Upper lobe of right lung (tissue), 1 donor: ENCODE results near the gene TTC39C. TPM values are rescaled to one million over a fixed set of nuclear protein-coding genes. Genes with fewer than 3 reads are reported as not detected.

Source experiments
- ATAC-seq: fragments of 200-7000 bp; cut with Tn5 transposase; one replicate; pipeline ENCODE4 v1.9.1; 2020; ENCODE audit warnings: mild to moderate bottlenecking, moderate library complexity
- DNase-seq: peaks from one replicate; pipeline ENCODE4 v3.0.0-alpha.2; 2020
- H3K27ac ChIP-seq: fragments of 200-600 bp; one replicate; pipeline ENCODE4 v1.8.0; 2022
- H3K27me3 ChIP-seq: fragments of 200-600 bp; one replicate; pipeline ENCODE4 v1.8.0; 2022; ENCODE audit warnings: mild to moderate bottlenecking
- H3K36me3 ChIP-seq: fragments of 200-600 bp; one replicate; pipeline ENCODE4 v1.8.0; 2022
- H3K4me1 ChIP-seq: fragments of 200-600 bp; one replicate; pipeline ENCODE4 v1.8.0; 2022
- H3K4me3 ChIP-seq: fragments of 200-600 bp; one replicate; pipeline ENCODE4 v1.8.0; 2022; ENCODE audit warnings: mild to moderate bottlenecking
- H3K9me3 ChIP-seq: fragments of 200-600 bp; one replicate; pipeline ENCODE4 v1.8.0; 2022
- intact Hi-C: fragments of 100-400 bp; cut with DNase I; formaldehyde crosslinking; loops from one replicate; pipeline ENCODE4 v1.11.0; 2022
- total RNA-seq: library from RNA; stranded (reverse); fragmentation: NEBNext Ultra II Directional; extraction: Animal tissue kit (Norgen Biotek cat#: 25700); gene quantifications from one replicate; pipeline ENCODE4 v1.2.1, GENCODE V29; 2021
- TF ChIP-seq, protein P1 (sequence below): fragments of 200-600 bp; IDR thresholded peaks from one replicate; pipeline ENCODE4 v1.8.0; 2022; ENCODE audit warnings: antibody characterized with exemption
- donor health status: DM: no; HTN: yes; CAD: no; lungs with severe emphysema.

Gene TTC39C
- total RNA-seq, 1 donor from 2014 or later: 14.8 TPM

GRCh38 chr18:24157855-24158254 lies 143.3 kb downstream of the TTC39C start:
- DNase-seq: no peak
- H3K27ac ChIP-seq: no peak overlapping the region
- no peaks in the 10 kb centered on the region for H3K27me3 ChIP-seq
- TF ChIP-seq, protein P1, sequence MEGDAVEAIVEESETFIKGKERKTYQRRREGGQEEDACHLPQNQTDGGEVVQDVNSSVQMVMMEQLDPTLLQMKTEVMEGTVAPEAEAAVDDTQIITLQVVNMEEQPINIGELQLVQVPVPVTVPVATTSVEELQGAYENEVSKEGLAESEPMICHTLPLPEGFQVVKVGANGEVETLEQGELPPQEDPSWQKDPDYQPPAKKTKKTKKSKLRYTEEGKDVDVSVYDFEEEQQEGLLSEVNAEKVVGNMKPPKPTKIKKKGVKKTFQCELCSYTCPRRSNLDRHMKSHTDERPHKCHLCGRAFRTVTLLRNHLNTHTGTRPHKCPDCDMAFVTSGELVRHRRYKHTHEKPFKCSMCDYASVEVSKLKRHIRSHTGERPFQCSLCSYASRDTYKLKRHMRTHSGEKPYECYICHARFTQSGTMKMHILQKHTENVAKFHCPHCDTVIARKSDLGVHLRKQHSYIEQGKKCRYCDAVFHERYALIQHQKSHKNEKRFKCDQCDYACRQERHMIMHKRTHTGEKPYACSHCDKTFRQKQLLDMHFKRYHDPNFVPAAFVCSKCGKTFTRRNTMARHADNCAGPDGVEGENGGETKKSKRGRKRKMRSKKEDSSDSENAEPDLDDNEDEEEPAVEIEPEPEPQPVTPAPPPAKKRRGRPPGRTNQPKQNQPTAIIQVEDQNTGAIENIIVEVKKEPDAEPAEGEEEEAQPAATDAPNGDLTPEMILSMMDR: no peak
- peaks cover 30% of the 10 kb centered on the region for H3K36me3 ChIP-seq
- H3K4me3 ChIP-seq: no peak overlapping the region
- intact Hi-C loops: no loop called here
- no peak for ATAC-seq
- H3K4me1 ChIP-seq: no peaks in the 10 kb centered on the region
- no peaks in the 10 kb centered on the region for H3K9me3 ChIP-seq

DNA sequence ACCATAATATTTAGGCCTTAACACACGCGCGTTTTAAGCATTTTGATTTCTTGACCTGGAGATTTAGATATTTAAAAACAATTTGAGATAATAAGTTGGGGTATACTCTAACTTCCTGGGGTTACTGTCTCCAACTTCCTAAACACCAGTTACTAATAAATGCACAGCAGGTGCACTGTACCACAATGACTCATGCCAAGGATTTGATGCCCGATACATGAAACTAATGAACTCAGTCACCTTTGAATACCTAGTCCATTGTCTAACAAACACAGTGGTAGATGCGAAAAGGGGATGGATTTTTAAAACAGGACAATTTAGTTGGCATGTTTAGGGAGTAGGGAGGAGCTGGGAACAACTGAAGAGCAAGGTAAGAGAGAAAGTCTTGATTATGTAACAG lies 145.5 kb downstream of the TTC39C start:
- H3K4me3 ChIP-seq: no peak overlapping the region
- peaks cover 45% of the 10 kb centered on the region for H3K36me3 ChIP-seq
- intact Hi-C loops: no loop called here
- DNase-seq (no peak), ATAC-seq (no peak)
- H3K27me3 ChIP-seq: no peaks in the 10 kb centered on the region
- TF ChIP-seq, protein P1: no peak
- H3K9me3 ChIP-seq: no peaks in the 10 kb centered on the region
- H3K4me1 ChIP-seq: no peaks in the 10 kb centered on the region
- H3K27ac ChIP-seq: no peak overlapping the region

DNA sequence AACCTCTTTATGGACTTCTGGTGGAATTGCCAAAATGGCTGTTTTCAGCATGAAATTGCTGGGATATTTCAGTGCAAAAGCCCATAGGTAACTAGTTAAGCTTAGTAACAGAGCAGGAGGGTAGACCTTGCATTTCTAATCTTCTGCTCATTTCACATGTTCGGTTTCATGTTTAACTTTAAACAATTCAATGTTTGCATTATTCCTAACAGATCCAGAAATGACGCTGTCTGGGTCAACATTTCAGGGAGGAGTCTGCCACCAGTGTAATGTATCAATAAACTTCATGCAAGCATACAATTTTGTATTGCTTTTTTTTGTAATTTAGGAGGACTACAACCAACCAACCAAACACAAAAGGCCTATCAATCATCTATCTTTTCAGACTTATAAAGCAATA lies 146.8 kb downstream of the TTC39C start:
- Histone ChIP-seq H3K9me3 (no peaks in the 10 kb centered on the region), H3K27ac (no peak overlapping the region), H3K4me1 (no peaks in the 10 kb centered on the region), H3K36me3 (peaks cover 57% of the 10 kb centered on the region), H3K4me3 (no peak overlapping the region), H3K27me3 (no peaks in the 10 kb centered on the region)
- DNase-seq: no peak
- TF ChIP-seq, protein P1: no peak
- no peak for ATAC-seq
- intact Hi-C loops: no loop called here

- TF ChIP-seq, protein P1: no peak
- ATAC-seq: no peak
- intact Hi-C loops: no loop called here
Observed at GRCh38 chr18:24168496-24168895, 153.9 kb downstream of the TTC39C start.

DNA sequence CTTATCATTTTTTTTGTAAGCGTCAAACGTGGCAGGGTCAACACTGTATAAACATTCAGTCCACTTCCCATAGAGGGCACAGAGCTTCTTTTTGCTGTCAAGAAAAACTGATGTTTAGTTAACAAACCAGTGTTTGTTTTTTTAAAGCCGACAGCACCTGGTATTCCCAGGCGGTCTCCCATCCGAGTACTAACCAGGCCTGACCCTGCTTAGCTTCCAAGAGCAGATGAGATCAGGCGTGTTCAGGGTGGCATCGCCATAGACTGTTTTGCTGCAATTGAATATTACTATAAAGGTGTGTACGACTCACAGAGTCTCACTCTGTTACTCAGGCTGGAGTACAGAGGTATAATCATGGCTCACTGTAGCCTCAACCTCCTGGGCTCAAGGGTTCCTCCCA lies 155.8 kb downstream of the TTC39C start:
- Histone ChIP-seq H3K27me3 (no peaks in the 10 kb centered on the region), H3K36me3 (peaks cover 57% of the 10 kb centered on the region), H3K4me1 (no peaks in the 10 kb centered on the region), H3K27ac (no peak overlapping the region), H3K4me3 (no peak overlapping the region), H3K9me3 (no peaks in the 10 kb centered on the region)
- no peak for DNase-seq
- TF ChIP-seq, protein P1: no peak
- no peak for ATAC-seq
- intact Hi-C loops: no loop called here

More at GRCh38 chr18:24168496-24168895, 153.9 kb downstream of the TTC39C start:
- no peaks in the 10 kb centered on the region for H3K4me1 ChIP-seq
- H3K4me3 ChIP-seq: no peak overlapping the region
- H3K9me3 ChIP-seq: no peaks in the 10 kb centered on the region
- H3K27ac ChIP-seq: no peak overlapping the region
- DNase-seq: no peak
- no peaks in the 10 kb centered on the region for H3K27me3 ChIP-seq
- peaks cover 58% of the 10 kb centered on the region for H3K36me3 ChIP-seq

DNA sequence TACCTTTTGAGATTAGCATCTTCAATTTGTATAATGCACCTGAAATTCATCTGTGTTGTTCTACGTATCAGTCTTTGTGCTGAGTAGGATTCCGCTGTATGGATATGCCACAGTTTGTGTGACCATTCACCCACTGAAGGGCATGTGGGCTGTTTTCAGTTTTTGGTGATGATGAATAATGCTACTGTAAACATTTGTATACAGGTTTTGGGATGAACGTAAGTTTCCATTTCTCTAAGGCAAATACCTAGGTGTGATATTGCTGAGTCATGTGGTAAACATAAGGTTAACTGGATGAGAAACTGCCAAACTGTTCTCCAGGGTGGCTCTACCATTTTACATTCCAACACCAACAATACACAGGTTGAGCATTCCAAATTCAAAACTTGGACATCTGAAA lies 159.4 kb downstream of the TTC39C start:
- intact Hi-C loops: no loop called here
- ATAC-seq: no peak

More for the DNA sequence above, 159.4 kb downstream of the TTC39C start:
- DNase-seq: no peak
- Histone ChIP-seq H3K27ac (no peak overlapping the region), H3K9me3 (no peaks in the 10 kb centered on the region), H3K27me3 (no peaks in the 10 kb centered on the region), H3K4me3 (no peak overlapping the region), H3K4me1 (peaks cover 8% of the 10 kb centered on the region), H3K36me3 (peaks cover 26% of the 10 kb centered on the region)
- TF ChIP-seq, protein P1: no peak
